Measurements from ENCODE around the gene CPHXL. TPM values are rescaled to one million over a fixed set of nuclear protein-coding genes. Genes with fewer than 3 reads are reported as not detected.

CPHXL gene
- not detected in 2 replicates for total RNA-seq (2012; rRNA removed)
- polyA plus RNA-seq (2012; rRNA removed), result not detected in 2 replicates
- not detected in 2 replicates for polyA plus RNA-seq (2012; cell fraction: cytosol; rRNA removed)
- not detected in 2 replicates for polyA plus RNA-seq (2012; cell fraction: nucleus; rRNA removed; ENCODE audit: low replicate concordance)
- Bru-seq, nascent RNA, result not detected
- BruChase-seq, experiment 1, labeled RNA remaining after a 6-hour chase, result percentile 8 among the genes with signal in this experiment
- not detected for BruChase-seq, experiment 2, labeled RNA remaining after a 2-hour chase
- long read RNA-seq, result 0 reads

GRCh38 chr16:75726390-75726789, at the start of gene CPHXL:
CPHXL (minus strand) TSS chr16:75726490; CDS start chr16:75726442, 48 bp downstream.
- no peak within 1 kb of the TSS for H3K14ac ChIP-seq (replicated peaks; ENCODE audit: low read depth, low read length)
- no peaks in the 10 kb centered on the region for H3K9me3 ChIP-seq (ENCODE audit: control insufficient read depth, insufficient read depth, low read length)
- H4K91ac ChIP-seq (ENCODE audit: insufficient read depth, low read depth, low read length), result no peak within 1 kb of the TSS
- no TSS peak for BruUV-seq (replicated peaks)
- in situ Hi-C loops (cut with MboI; ENCODE audit: low sequenced_read_pairs) (no loop called here), dilution Hi-C loops (cut with HindIII; ENCODE audit: low sequenced_read_pairs, unreplicated experiment) (no loop called here), intact Hi-C loops (cut with micrococcal nuclease) (no loop called here)
- H3K79me1 ChIP-seq (ENCODE audit: low read depth in 1 of 2, low read length in 2 of 2), result no peaks in the 10 kb centered on the region
- no peaks in the 10 kb centered on the region for H3K36me3 ChIP-seq (ENCODE audit: control insufficient read depth, insufficient read depth, low read length)
- H2AFZ ChIP-seq (replicated peaks; ENCODE audit: low read length, poor library complexity), result no peak within 1 kb of the TSS
- no peak for TF ChIP-seq BHLHE40 (IDR thresholded peaks at IDR 0.05; ENCODE audit: low read depth, low read length)
- TF ChIP-seq, protein P1, sequence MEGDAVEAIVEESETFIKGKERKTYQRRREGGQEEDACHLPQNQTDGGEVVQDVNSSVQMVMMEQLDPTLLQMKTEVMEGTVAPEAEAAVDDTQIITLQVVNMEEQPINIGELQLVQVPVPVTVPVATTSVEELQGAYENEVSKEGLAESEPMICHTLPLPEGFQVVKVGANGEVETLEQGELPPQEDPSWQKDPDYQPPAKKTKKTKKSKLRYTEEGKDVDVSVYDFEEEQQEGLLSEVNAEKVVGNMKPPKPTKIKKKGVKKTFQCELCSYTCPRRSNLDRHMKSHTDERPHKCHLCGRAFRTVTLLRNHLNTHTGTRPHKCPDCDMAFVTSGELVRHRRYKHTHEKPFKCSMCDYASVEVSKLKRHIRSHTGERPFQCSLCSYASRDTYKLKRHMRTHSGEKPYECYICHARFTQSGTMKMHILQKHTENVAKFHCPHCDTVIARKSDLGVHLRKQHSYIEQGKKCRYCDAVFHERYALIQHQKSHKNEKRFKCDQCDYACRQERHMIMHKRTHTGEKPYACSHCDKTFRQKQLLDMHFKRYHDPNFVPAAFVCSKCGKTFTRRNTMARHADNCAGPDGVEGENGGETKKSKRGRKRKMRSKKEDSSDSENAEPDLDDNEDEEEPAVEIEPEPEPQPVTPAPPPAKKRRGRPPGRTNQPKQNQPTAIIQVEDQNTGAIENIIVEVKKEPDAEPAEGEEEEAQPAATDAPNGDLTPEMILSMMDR (conservative IDR thresholded peaks at IDR 0.05; ENCODE audit: low read depth, low read length), result no peak
- TF ChIP-seq SMC3 (IDR thresholded peaks at IDR 0.05; ENCODE audit: low read depth, low read length), result no peak
- no peak for TF ChIP-seq RFX5 (IDR thresholded peaks at IDR 0.05; ENCODE audit: low read depth, low read length)
- no peak for TF ChIP-seq POLR2A (IDR thresholded peaks at IDR 0.05; ENCODE audit: low read depth, low read length)
- TF ChIP-seq RCOR1 (IDR thresholded peaks at IDR 0.05; ENCODE audit: insufficient replicate concordance, low read length), result no peak
- no peak for TF ChIP-seq CEBPB (IDR thresholded peaks at IDR 0.05; ENCODE audit: low read depth, low read length)
- TF ChIP-seq MXI1 (IDR thresholded peaks at IDR 0.05; ENCODE audit: borderline replicate concordance, low read depth, low read length), result no peak
- no peak for TF ChIP-seq RAD21 (IDR thresholded peaks at IDR 0.05; ENCODE audit: low read length)
- no peak for TF ChIP-seq MAFK (IDR thresholded peaks at IDR 0.05; ENCODE audit: low read depth, low read length)
- H2BK5ac ChIP-seq (ENCODE audit: low read depth, low read length, poor library complexity, severe bottlenecking), result no peak within 1 kb of the TSS
- H3K4me1 ChIP-seq (ENCODE audit: control insufficient read depth, insufficient read depth, low read length), result no peaks in the 10 kb centered on the region
- DNase-seq, result no peak
- H4K5ac ChIP-seq (ENCODE audit: low read depth, low read length), result no peak within 1 kb of the TSS
- H3K9ac ChIP-seq (ENCODE audit: low read depth, low read length), result no peak within 1 kb of the TSS
- H3K4me2 ChIP-seq (ENCODE audit: low read depth, low read length), result no peak within 1 kb of the TSS
- CTCF ChIA-PET, result no interaction called here
- no peak within 1 kb of the TSS for H3K23ac ChIP-seq (ENCODE audit: low read depth, low read length)
- H3K4me3 ChIP-seq (ENCODE audit: insufficient read depth, low read depth, low read length), result no peak within 1 kb of the TSS
- POLR2A ChIA-PET (ENCODE audit: unreplicated experiment), result no interaction called here
- no CpG with 5 or more reads among the region's 5 CpGs for WGBS, 2 experiments (ENCODE audit: extremely low coverage in 2 of 2, insufficient read length in 1 of 2)
- no peak within 1 kb of the TSS for H2BK20ac ChIP-seq (ENCODE audit: low read depth, low read length)
- no peak for ATAC-seq (ENCODE audit: low read depth)
- H2BK120ac ChIP-seq (ENCODE audit: low read depth, low read length), result no peak within 1 kb of the TSS
- H2BK15ac ChIP-seq (ENCODE audit: low read depth, low read length), result no peak within 1 kb of the TSS
- H3K9me1 ChIP-seq (ENCODE audit: insufficient read depth, low read length), result no peaks in the 10 kb centered on the region
- H4K8ac ChIP-seq (ENCODE audit: low read depth in 2 of 2, low read length in 2 of 2), result no peak within 1 kb of the TSS
- no peak within 1 kb of the TSS for H2AK5ac ChIP-seq (ENCODE audit: low read depth, low read length)
- H3K56ac ChIP-seq (ENCODE audit: extremely low read depth, insufficient read depth, low read length), result no peak within 1 kb of the TSS
- no peaks in the 10 kb centered on the region for H4K20me1 ChIP-seq (ENCODE audit: insufficient read depth, low read length)
- H2AK9ac ChIP-seq (replicated peaks; ENCODE audit: low read depth, low read length, poor library complexity), result no peak within 1 kb of the TSS
- H3K4ac ChIP-seq (ENCODE audit: low read depth, low read length), result no peak within 1 kb of the TSS
- H3K18ac ChIP-seq (ENCODE audit: low read depth, low read length), result no peak within 1 kb of the TSS
- H3K27me3 ChIP-seq (ENCODE audit: control insufficient read depth, insufficient read depth, low read length), result no peaks in the 10 kb centered on the region
- H3K27ac ChIP-seq (ENCODE audit: insufficient read depth, low read length), result no peak within 1 kb of the TSS

All from IMR-90 (cell line).